ENCODE data around the gene PLEKHG5. TPM values are rescaled to one million over a fixed set of nuclear protein-coding genes. Genes with fewer than 3 reads are reported as not detected.

PLEKHG5 gene
- total RNA-seq, 4 donors from 2014 or later = 24.3 to 37.8 (median 32.6) TPM

DNA sequence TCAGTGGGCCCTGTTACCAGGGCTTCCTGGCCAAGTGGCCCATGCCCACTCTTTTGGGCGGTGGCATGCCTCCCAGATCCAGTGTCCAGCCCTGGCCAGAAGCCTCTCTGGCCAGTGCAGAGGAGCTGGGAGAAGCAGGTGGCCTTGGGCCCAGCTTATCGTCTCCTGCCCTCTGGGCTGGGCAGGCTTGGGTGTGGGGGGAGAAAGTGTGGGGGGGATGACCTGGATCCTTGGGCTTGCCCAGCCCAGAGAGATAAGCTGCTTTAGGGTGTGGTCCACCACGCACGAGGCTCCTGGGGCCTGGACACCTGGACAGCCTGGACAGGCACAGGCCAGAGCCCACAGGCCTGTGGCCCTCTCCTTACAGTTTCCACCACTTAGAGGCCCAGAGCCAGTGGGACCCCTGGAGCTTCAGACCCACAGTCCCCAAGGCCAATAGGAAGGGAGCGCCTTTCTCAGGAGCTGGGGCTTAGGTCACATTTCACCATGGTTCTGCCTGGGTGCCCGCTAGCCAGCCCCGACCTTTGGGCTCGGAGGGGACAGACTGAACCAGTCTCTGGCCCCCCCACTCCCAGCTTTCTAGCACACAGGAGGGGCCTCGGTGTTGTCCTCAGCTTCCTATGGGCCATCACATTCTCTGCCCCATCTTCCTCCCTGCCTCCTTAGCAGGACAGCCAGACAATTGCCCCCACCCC lies 65.0 kb downstream of the PLEKHG5 start:
- 91 to 100% methylated on average over 3 to 6 of the region's 9 CpGs for WGBS, 2 donors
- H3K36me3 ChIP-seq = no peaks in the 10 kb centered on the region
- no peak overlapping the region for H3K27ac ChIP-seq
- H3K9me3 ChIP-seq = no peaks in the 10 kb centered on the region
- H3K4me3 ChIP-seq = peak overlapping the region in 2 of 4 donors; percentile 49 to 61
- H3K4me1 ChIP-seq = peaks cover 42 to 96% (median 43%) of the 10 kb centered on the region in 3 donors
- H3K27me3 ChIP-seq = peaks cover 0 to 99% (median 3%) of the 10 kb centered on the region in 4 donors
- DNase-seq = no peak
- intact Hi-C loops (cut with DNase I) = no loop called here
- no peak for TF ChIP-seq POLR2A (IDR thresholded peaks at IDR 0.05)
- TF ChIP-seq, protein P1, sequence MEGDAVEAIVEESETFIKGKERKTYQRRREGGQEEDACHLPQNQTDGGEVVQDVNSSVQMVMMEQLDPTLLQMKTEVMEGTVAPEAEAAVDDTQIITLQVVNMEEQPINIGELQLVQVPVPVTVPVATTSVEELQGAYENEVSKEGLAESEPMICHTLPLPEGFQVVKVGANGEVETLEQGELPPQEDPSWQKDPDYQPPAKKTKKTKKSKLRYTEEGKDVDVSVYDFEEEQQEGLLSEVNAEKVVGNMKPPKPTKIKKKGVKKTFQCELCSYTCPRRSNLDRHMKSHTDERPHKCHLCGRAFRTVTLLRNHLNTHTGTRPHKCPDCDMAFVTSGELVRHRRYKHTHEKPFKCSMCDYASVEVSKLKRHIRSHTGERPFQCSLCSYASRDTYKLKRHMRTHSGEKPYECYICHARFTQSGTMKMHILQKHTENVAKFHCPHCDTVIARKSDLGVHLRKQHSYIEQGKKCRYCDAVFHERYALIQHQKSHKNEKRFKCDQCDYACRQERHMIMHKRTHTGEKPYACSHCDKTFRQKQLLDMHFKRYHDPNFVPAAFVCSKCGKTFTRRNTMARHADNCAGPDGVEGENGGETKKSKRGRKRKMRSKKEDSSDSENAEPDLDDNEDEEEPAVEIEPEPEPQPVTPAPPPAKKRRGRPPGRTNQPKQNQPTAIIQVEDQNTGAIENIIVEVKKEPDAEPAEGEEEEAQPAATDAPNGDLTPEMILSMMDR (IDR thresholded peaks at IDR 0.05) = no peak

DNA sequence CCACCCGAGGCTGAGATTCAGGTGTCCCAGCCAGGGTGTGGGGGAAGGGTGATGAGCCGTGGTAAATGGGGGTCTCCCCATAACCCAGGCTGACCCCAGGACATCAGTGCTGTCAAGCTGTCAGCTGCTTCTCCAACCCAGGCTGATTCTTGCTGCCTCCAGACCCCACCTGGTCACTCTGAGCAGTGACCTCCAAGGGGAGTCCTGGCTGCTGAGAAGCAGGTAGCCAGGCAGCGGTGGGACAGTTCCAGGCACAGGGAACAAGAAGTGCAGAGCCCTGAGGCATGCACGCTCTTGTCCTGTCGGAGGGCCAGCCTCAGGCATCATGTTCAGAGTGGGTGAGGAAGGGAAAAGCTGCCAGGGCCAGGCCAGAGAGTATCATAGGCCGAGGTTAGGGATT lies 65.8 kb downstream of the PLEKHG5 start:
- H3K27ac ChIP-seq = no peak overlapping the region
- 44 to 48% methylated on average over 2 to 3 of the region's 6 CpGs for WGBS, 2 donors
- peaks cover 48 to 96% (median 49%) of the 10 kb centered on the region in 3 donors for H3K4me1 ChIP-seq
- H3K27me3 ChIP-seq = peaks cover 0 to 100% (median 3%) of the 10 kb centered on the region in 4 donors
- H3K9me3 ChIP-seq = no peaks in the 10 kb centered on the region
- H3K36me3 ChIP-seq = no peaks in the 10 kb centered on the region
- intact Hi-C loops (cut with DNase I) = no loop called here
- DNase-seq = no peak
- peak overlapping the region; percentile 31 to 61 (median 40) for H3K4me3 ChIP-seq
- TF ChIP-seq, protein P1 (IDR thresholded peaks at IDR 0.05) = no peak
- TF ChIP-seq POLR2A (IDR thresholded peaks at IDR 0.05) = no peak

DNA sequence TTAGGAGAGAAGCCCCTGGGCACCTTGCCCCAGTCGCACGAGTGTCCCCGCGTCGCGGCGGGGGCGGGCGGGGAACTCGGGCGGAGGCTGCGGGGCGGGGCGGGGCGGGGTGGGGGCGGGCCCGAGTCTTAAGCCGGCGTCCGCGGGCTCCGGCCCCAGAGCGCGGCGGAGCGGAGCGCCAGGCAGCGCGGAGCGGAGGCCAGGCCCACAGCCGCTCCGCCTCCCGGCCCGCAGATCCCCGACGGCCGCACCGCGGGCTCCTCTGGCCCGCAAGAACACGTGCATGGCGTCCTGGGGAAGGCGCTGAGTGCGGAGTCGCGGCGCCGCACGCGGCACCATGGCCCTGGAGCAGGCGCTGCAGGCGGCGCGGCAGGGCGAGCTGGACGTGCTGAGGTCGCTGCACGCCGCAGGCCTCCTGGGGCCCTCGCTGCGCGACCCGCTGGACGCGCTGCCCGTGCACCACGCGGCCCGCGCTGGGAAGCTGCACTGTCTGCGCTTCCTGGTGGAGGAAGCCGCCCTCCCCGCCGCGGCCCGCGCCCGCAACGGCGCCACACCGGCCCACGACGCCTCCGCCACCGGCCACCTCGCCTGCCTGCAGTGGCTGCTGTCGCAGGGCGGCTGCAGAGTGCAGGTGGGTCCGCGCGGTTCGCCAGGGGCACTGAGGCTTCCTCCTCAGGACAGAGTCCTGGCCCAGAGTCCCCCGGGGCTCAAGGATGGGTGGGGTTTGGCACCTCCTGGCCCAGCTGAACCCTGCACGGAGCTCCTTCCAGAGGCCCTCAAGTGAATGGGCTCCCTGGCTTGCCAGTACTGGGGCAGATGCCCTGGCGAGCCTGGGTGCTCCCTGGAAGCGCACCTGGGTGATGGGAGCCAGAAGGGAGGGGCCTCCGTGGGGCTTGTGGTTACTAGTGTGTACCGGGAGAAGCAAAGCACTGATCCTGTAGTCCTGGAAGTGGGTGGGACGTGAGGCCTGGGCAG lies 66.6 kb downstream of the PLEKHG5 start, which contains the start of gene ESPN:
Gene ESPN (plus strand): TSS at position 158 of the 975 bp plus-strand sequence. CDS start 180 bp downstream, at position 338.
- WGBS, 2 donors = no CpG with 5 or more reads among the region's 99 CpGs
- no peak for DNase-seq
- H3K27ac ChIP-seq = peak within 1 kb of the TSS in 2 of 4 donors; percentile 50
- no peaks in the 10 kb centered on the region for H3K9me3 ChIP-seq
- TF ChIP-seq POLR2A (IDR thresholded peaks at IDR 0.05) = peak in 1 of 4 donors; percentile 27
- TF ChIP-seq, protein P1 (IDR thresholded peaks at IDR 0.05) = no peak
- H3K4me1 ChIP-seq = peaks cover 56 to 96% (median 57%) of the 10 kb centered on the region in 3 donors
- H3K4me3 ChIP-seq = peak within 1 kb of the TSS; percentile 31 to 61 (median 40)
- intact Hi-C loops (cut with DNase I) = no loop called here
- H3K36me3 ChIP-seq = no peaks in the 10 kb centered on the region
- peaks cover 0 to 100% (median 3%) of the 10 kb centered on the region in 4 donors for H3K27me3 ChIP-seq

DNA sequence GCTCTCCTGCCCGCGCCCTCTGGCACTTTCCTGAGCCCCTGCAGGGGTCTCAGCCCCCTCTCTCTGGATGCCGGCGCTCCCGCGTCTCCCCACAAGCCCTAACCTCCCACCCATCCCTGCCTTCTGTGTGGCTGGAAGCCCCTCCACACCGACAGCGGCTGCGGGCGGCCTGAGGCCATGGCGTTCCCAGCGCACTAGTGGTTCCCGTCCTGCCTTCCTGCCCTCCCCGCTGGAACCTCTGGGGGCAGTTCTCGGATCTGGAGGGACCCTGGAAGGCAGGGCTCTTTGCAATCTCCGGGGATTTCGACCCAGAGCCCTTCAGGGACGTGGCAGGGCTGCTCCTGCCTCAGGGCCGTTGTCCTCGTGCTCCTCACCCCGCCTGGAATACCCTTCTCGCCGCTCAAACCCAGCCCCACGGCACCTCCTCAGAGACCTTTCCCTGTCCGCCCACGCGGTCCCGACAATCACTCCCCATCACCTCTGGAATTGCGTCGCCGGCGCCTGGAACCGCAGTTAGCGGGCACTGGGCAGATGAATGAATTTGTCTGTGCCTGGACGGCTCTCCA lies 67.4 kb downstream of the PLEKHG5 start:
- DNase-seq = no peak
- H3K27ac ChIP-seq = peak overlapping the region in 2 of 4 donors; percentile 13 to 50
- peaks cover 59 to 98% (median 65%) of the 10 kb centered on the region in 3 donors for H3K4me1 ChIP-seq
- H3K27me3 ChIP-seq = peaks cover 0 to 100% (median 6%) of the 10 kb centered on the region in 4 donors
- 0 to 5% methylated on average over 2 to 20 of the region's 35 CpGs for WGBS, 2 donors
- H3K36me3 ChIP-seq = no peaks in the 10 kb centered on the region
- intact Hi-C loops (cut with DNase I) = no loop called here
- H3K4me3 ChIP-seq = peak overlapping the region in 3 of 4 donors; percentile 31 to 61 (median 49)
- H3K9me3 ChIP-seq = no peaks in the 10 kb centered on the region
- no peak for TF ChIP-seq POLR2A (IDR thresholded peaks at IDR 0.05)
- TF ChIP-seq, protein P1 (IDR thresholded peaks at IDR 0.05) = no peak

Measured in esophagus squamous epithelium (tissue), 5 donors.